ENCODE results near the gene PSD4.

The PSD4 gene

GRCh38 chr2:113185664-113186432 lies 12.1 kb downstream of the PSD4 start:
- no peak for DNase-seq

GRCh38 chr2:113186433-113186796 lies 12.6 kb downstream of the PSD4 start:
- no peak for DNase-seq

- DNase-seq = no peak
Observed at GRCh38 chr2:113187771-113188170, 14.0 kb downstream of the PSD4 start.

- no peak for DNase-seq
Observed at GRCh38 chr2:113190871-113191270, 17.1 kb downstream of the PSD4 start.

- DNase-seq = no peak
Observed at GRCh38 chr2:113192459-113193100, 18.8 kb downstream of the PSD4 start.

GRCh38 chr2:113195923-113196501 lies 22.2 kb downstream of the PSD4 start:
- no peak for DNase-seq

GRCh38 chr2:113196839-113197238 lies 23.1 kb downstream of the PSD4 start:
- no peak for DNase-seq

- DNase-seq = no peak
Observed at GRCh38 chr2:113197347-113198047, 23.7 kb downstream of the PSD4 start.

GRCh38 chr2:113198048-113198789 lies 24.4 kb downstream of the PSD4 start:
- DNase-seq = no peak

GRCh38 chr2:113198790-113199612 lies 25.2 kb downstream of the PSD4 start:
- DNase-seq = peak; percentile 65

- no peak for DNase-seq
Observed at GRCh38 chr2:113200236-113200635, 26.5 kb downstream of the PSD4 start.

GRCh38 chr2:113200736-113201490 lies 27.1 kb downstream of the PSD4 start:
- DNase-seq = no peak

GRCh38 chr2:113201496-113202304 lies 27.9 kb downstream of the PSD4 start:
- no peak for DNase-seq

GRCh38 chr2:113202305-113203216 lies 28.8 kb downstream of the PSD4 start:
- DNase-seq = no peak

- DNase-seq = no peak
Observed at GRCh38 chr2:113203217-113203530, 29.4 kb downstream of the PSD4 start.

GRCh38 chr2:113203901-113204519 lies 30.2 kb downstream of the PSD4 start:
- no peak for DNase-seq

- DNase-seq = no peak
Observed at GRCh38 chr2:113206251-113206650, 32.5 kb downstream of the PSD4 start.

GRCh38 chr2:113207021-113207420 lies 33.2 kb downstream of the PSD4 start:
- no peak for DNase-seq

- DNase-seq = no peak
Observed at GRCh38 chr2:113208396-113208795, 34.6 kb downstream of the PSD4 start.
